Measurements from ENCODE around the gene ZNF750.

The ZNF750 gene

GRCh38 chr17:82816358-82816757 lies 23.5 kb downstream of the ZNF750 start:
- no peak for DNase-seq (ENCODE audit: extremely low spot score, insufficient read length, low read depth)
- no peak for FAIRE-seq

- no peak for FAIRE-seq
These were observed 24.0 kb downstream of the ZNF750 start for GRCh38 chr17:82815790-82816305.

DNA sequence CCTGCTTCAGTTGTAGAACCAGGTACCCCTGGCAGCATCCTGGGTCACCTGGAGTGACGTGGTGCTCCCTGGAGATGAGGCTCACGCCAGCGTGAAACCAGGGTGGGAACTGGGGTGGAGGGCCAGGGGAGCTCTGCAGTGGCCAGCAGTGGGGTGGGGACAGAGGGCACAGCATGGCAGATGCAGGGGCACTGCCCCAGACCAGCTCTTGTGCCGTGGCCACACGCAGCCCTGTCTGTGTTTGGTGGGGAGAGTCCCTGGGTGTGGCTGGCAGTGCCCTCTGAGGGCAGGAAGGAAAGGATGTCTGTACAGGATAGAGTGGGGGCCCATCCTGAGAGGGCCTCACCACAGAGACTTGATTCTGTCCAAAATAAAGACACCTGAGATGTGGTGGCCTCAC lies 24.5 kb downstream of the ZNF750 start:
- DNase-seq (ENCODE audit: extremely low spot score, insufficient read length, low read depth) (no peak), FAIRE-seq (no peak)

More at GRCh38 chr17:82815790-82816305, 24.0 kb downstream of the ZNF750 start:
- DNase-seq (ENCODE audit: extremely low spot score, insufficient read length, low read depth), result no peak

- FAIRE-seq, result no peak
- no peak for DNase-seq (ENCODE audit: extremely low spot score, insufficient read length, low read depth)
These were observed 25.0 kb downstream of the ZNF750 start for GRCh38 chr17:82814834-82815233.

DNA sequence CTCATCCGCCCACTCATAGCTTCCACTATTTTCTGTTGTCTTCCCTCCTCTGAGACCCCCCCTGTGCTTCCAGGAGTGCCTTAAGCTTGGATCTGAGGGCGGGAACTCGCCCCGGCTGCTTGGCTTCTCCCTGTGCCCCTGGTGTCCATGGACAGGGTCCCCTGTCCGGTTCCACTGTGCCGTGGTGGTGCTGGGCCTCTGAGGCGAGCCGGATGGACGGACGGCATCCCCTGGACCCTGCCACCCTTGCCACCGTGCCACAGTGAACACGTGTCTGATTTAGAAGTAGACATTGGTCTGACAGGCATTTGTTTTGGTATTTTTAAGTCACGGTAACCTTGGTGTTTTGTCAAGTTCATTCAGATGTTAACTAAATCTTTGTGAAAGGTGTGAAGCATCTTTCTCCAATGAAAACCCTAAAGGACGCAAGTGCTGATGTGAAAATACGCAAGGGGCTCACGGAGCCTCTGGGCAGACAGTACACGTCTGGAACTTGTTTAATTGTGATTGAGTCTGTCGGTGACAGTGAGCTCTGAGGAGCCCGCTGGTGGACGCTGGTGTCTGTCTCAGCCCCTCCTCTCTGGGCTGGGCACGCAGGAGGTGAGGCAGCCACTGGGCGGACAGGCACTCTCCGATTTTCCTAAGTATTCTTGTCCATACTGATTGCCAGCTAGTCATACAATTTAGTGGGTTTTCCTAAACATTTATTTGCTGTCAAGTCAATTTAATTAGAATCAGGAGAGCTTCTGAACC lies 26.3 kb downstream of the ZNF750 start:
- FAIRE-seq, result no peak
- no peak for DNase-seq (ENCODE audit: extremely low spot score, insufficient read length, low read depth)

- DNase-seq (ENCODE audit: extremely low spot score, insufficient read length, low read depth), result no peak
- no peak for FAIRE-seq
These were observed 27.2 kb downstream of the ZNF750 start for GRCh38 chr17:82812601-82813000.

DNA sequence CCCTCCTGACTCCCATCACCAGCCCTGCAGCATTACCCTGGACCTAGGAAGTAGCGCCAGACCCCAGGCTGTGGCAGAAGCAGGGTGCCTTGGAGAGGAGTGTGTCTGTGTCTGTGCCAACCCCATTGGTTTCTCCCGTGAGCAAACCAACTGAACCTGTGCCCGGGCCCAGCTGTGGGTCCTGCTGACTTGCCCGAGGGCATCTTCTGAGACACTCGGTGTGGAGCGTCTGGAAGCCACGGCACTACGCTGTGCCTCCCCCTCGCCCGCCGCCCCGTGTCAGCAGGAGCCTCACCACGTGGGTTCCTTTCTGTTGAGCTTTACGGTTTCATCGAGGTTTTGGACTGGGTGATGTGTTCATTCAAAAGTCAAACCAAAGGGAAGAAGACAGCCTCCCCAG lies 27.8 kb downstream of the ZNF750 start:
- FAIRE-seq, result no peak
- no peak for DNase-seq (ENCODE audit: extremely low spot score, insufficient read length, low read depth)

GRCh38 chr17:82810644-82811430 lies 29.0 kb downstream of the ZNF750 start:
- no peak for FAIRE-seq

GRCh38 chr17:82808921-82809905 lies 30.6 kb downstream of the ZNF750 start:
- FAIRE-seq (no peak), DNase-seq (ENCODE audit: extremely low spot score, insufficient read length, low read depth) (no peak)

More at GRCh38 chr17:82810644-82811430, 29.0 kb downstream of the ZNF750 start:
- no peak for DNase-seq (ENCODE audit: extremely low spot score, insufficient read length, low read depth)

GRCh38 chr17:82808006-82808405 lies 31.8 kb downstream of the ZNF750 start:
- FAIRE-seq (no peak), DNase-seq (ENCODE audit: extremely low spot score, insufficient read length, low read depth) (no peak)

GRCh38 chr17:82807562-82807961 lies 32.3 kb downstream of the ZNF750 start:
- DNase-seq (ENCODE audit: extremely low spot score, insufficient read length, low read depth) (no peak), FAIRE-seq (no peak)

- FAIRE-seq, result no peak
- DNase-seq (ENCODE audit: extremely low spot score, insufficient read length, low read depth), result no peak
These were observed 32.7 kb downstream of the ZNF750 start for GRCh38 chr17:82807101-82807500.

- DNase-seq (ENCODE audit: extremely low spot score, insufficient read length, low read depth) (no peak), FAIRE-seq (no peak)
These were observed 33.2 kb downstream of the ZNF750 start for GRCh38 chr17:82806645-82807044.

DNA sequence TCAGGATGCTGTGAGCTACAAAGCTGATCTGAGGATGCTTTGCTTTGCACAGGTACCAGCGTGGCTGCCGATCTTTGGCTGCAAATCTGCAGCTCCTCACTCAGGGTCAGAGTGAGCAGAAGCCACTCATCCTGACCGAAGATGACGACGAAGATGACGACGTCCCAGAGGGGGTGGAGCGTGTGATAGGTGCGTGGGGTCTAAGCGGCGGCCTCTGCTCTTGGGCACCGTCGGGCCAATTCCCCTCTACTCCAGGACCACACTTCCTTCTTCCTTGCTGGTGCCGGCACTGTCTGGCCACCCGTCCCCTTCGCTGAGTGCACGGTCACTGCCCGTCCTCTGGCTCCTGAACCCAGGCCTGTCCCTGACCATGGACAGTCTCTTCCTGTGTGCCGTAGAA lies 34.0 kb downstream of the ZNF750 start:
- DNase-seq (ENCODE audit: extremely low spot score, insufficient read length, low read depth) (no peak), FAIRE-seq (no peak)

- DNase-seq (ENCODE audit: extremely low spot score, insufficient read length, low read depth) (no peak), FAIRE-seq (no peak)
These were observed 34.6 kb downstream of the ZNF750 start for GRCh38 chr17:82805254-82805653.

GRCh38 chr17:82804442-82805191 lies 35.2 kb downstream of the ZNF750 start:
- no peak for DNase-seq (ENCODE audit: extremely low spot score, insufficient read length, low read depth)
- FAIRE-seq, result no peak

GRCh38 chr17:82803606-82804005 lies 36.2 kb downstream of the ZNF750 start:
- DNase-seq (ENCODE audit: extremely low spot score, insufficient read length, low read depth) (no peak), FAIRE-seq (no peak)

- DNase-seq (ENCODE audit: extremely low spot score, insufficient read length, low read depth) (no peak), FAIRE-seq (no peak)
These were observed 36.6 kb downstream of the ZNF750 start for GRCh38 chr17:82803185-82803584.

DNA sequence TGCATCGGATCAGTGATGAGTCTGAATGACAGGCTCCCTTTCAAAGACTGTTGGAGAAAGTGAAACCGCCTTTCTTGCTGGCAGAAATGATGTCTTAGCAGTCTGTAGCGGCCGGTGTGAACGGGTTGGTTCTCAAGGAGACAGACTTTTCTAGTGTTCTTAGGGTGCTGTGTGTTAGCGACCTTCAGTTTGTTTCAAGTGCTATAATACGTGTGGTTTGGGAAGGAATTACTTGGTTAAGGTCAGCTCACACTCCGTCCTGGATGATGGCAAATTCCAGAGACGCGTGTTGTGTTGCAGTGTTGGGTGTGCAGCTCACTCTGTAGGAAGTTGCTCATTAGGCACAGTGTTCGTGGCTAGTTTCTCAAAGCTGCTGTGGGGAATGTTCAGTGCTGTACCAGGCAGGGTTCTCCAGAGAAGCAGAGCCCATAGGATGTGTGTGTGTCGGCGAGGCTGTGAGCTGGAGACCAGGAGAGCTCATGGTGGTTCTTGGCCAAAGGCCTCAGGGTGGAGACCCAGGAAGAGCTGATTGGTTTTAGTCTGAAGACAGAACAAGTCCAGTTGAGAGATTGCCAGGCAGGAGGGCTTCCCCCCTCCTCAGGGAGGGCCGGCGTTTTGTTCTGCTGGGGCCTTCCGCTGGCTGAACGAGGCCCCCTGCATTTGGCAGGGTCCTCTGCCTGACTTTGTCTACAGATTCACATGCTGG lies 37.6 kb downstream of the ZNF750 start:
- FAIRE-seq (no peak), DNase-seq (ENCODE audit: extremely low spot score, insufficient read length, low read depth) (no peak)
